HCT116 (cell line): ENCODE data around the gene SLC7A1. TPM values are rescaled to one million over a fixed set of nuclear protein-coding genes. Genes with fewer than 3 reads are reported as not detected.

ENCODE experiments used
- ATAC-seq: fragments of 200-7000 bp; cut with Tn5 transposase; 2 replicates; pipeline ENCODE4 v1.9.1; 2020; ENCODE audit warnings: mild to moderate bottlenecking, moderate library complexity
- BruUV-seq: library from RNA; stranded (reverse); fragments of 400-500 nt; replicated peaks from 2 replicates; lab custom pipeline; 2021; lab: Mats Ljungman, UMichigan
- CTCF ChIA-PET: fragments of 300-600 bp; sonication (Branson Sonifier 250); formaldehyde crosslinking; loops from one replicate; lab custom pipeline; 2021; ENCODE audit warnings: antibody characterized with exemption; lab: Charles Lee
- POLR2A ChIA-PET: fragments of 300-600, 350-600 bp; sonication (Branson Sonifier 250); formaldehyde crosslinking; loops from one replicate; lab custom pipeline; 2021; ENCODE audit warnings: antibody characterized with exemption; lab: Charles Lee
- RAD21 ChIA-PET, 2 experiments: fragments of 300-600 bp; sonication (Branson Sonifier 250); formaldehyde crosslinking; loops; one replicate each; lab custom pipeline; 2023; ENCODE audit warnings: low total read pairs in 2 of 2; ENCODE audit not compliant: uncharacterized antibody in 2 of 2, unreplicated experiment in 2 of 2, low non-redundant PET in 1 of 2; lab: Charles Lee
- DNase-seq: peaks from one replicate; pipeline ENCODE4 v3.0.0-alpha.2; 2010; ENCODE audit warnings: low read depth, low spot score
- H2AFZ ChIP-seq: fragments of 200-600 bp; shearing (Covaris generic), sonication (generic); 2 replicates; pipeline ENCODE4 v1.6.1; 2017; ENCODE audit warnings: low read depth, mixed run types, mixed read lengths, antibody characterized with exemption, low read length; ENCODE audit not compliant: poor library complexity, severe bottlenecking
- H3K27ac ChIP-seq: 2 replicates; pipeline ENCODE4 v1.5.1; 2012; ENCODE audit warnings: low read depth, low read length
- H3K27me3 ChIP-seq: fragments of 200-600 bp; sonication (generic); 2 replicates; pipeline ENCODE4 v1.6.1; 2016; ENCODE audit warnings: mixed run types, low read length, mixed read lengths; ENCODE audit not compliant: insufficient read depth
- H3K36me3 ChIP-seq, 2 experiments: fragments of 200-500 bp in 1 of 2; fragments of 200-600 bp in 1 of 2; sonication (Bioruptor generic) in 1 of 2; sonication (generic) in 1 of 2; 2 replicates each; pipeline versions ENCODE4 v1.5.1 to v1.6.1; 2014 to 2016; ENCODE audit warnings: low read length in 2 of 2, inconsistent platforms in 1 of 2, mixed read lengths in 1 of 2, mixed run types in 1 of 2; ENCODE audit not compliant: insufficient read depth in 2 of 2, control insufficient read depth in 1 of 2
- H3K4me1 ChIP-seq, 2 experiments: fragments of 200-600 bp in 1 of 2; sonication (generic) in 1 of 2; 2 replicates each; pipeline versions ENCODE4 v1.5.1 to v1.6.1; 2012 to 2017; ENCODE audit warnings: low read length in 2 of 2, inconsistent platforms in 1 of 2, mild to moderate bottlenecking in 1 of 2, mixed read lengths in 1 of 2, mixed run types in 1 of 2, moderate library complexity in 1 of 2; ENCODE audit not compliant: insufficient read depth in 2 of 2, control insufficient read depth in 1 of 2
- H3K4me2 ChIP-seq: fragments of 200-600 bp; sonication (generic); 2 replicates; pipeline ENCODE4 v1.6.1; 2017; ENCODE audit warnings: mixed run types, low read length, mixed read lengths
- H3K4me3 ChIP-seq, 2 experiments: fragments of 200-600 bp in 1 of 2; sonication (generic) in 1 of 2; replicated peaks in 1 of 2; 2 replicates each; pipeline ENCODE4 v1.5.1; 2011 to 2016; ENCODE audit warnings: low read length in 2 of 2, control low read depth in 1 of 2, low read depth in 1 of 2, mild to moderate bottlenecking in 1 of 2, mixed read lengths in 1 of 2, mixed run types in 1 of 2
- H3K79me2 ChIP-seq: fragments of 200-600 bp; sonication (generic); 2 replicates; pipeline ENCODE4 v1.6.1; 2017; ENCODE audit warnings: mild to moderate bottlenecking, mixed run types, low read length, moderate library complexity, mixed read lengths; ENCODE audit not compliant: insufficient read depth
- H3K9ac ChIP-seq: fragments of 200-600 bp; sonication (generic); 2 replicates; pipeline ENCODE4 v1.6.1; 2016; ENCODE audit warnings: low read length, mixed read lengths
- H3K9me2 ChIP-seq: fragments of 200-600 bp; sonication (generic), shearing (Covaris generic); 2 replicates; pipeline ENCODE4 v1.6.1; 2017; ENCODE audit warnings: mixed run types, mild to moderate bottlenecking, moderate library complexity; ENCODE audit not compliant: insufficient read depth
- H3K9me3 ChIP-seq, 2 experiments: fragments of 200-500 bp in 1 of 2; fragments of 200-600 bp in 1 of 2; sonication (Bioruptor generic) in 1 of 2; sonication (generic) in 1 of 2; 2 replicates each; pipeline ENCODE4 v1.6.1; 2014 to 2017; ENCODE audit warnings: low read length in 2 of 2, mixed read lengths in 2 of 2, inconsistent platforms in 1 of 2, low read depth in 1 of 2, mild to moderate bottlenecking in 1 of 2, mixed run types in 1 of 2, moderate library complexity in 1 of 2; ENCODE audit not compliant: control insufficient read depth in 1 of 2, insufficient read depth in 1 of 2
- H4K20me1 ChIP-seq: fragments of 200-600 bp; sonication (generic), shearing (Covaris generic); 2 replicates; pipeline ENCODE4 v1.6.1; 2017; ENCODE audit warnings: mixed run types, mild to moderate bottlenecking, moderate library complexity; ENCODE audit not compliant: insufficient read depth
- ATF3 ChIP-seq: IDR thresholded peaks from 2 replicates; pipeline ENCODE4 v1.6.1; 2012
- EGR1 ChIP-seq: IDR thresholded peaks from 2 replicates; pipeline ENCODE4 v1.6.1; 2012; ENCODE audit warnings: low read depth
- ELF1 ChIP-seq: IDR thresholded peaks from 2 replicates; pipeline ENCODE4 v1.6.1; 2012; ENCODE audit warnings: low read depth, borderline replicate concordance
- JUND ChIP-seq: IDR thresholded peaks from 2 replicates; pipeline ENCODE4 v1.6.1; 2012
- POLR2A ChIP-seq: IDR thresholded peaks from 2 replicates; pipeline ENCODE4 v1.7.0; 2011; ENCODE audit warnings: borderline replicate concordance; ENCODE audit not compliant: insufficient read depth, insufficient read length; ENCODE audit errors: extremely low read depth
- POLR2AphosphoS5 ChIP-seq: IDR thresholded peaks from 2 replicates; pipeline ENCODE4 v1.6.1; 2011; ENCODE audit warnings: mild to moderate bottlenecking, low read depth, low read length, moderate library complexity
- SIN3A ChIP-seq: IDR thresholded peaks from 2 replicates; pipeline ENCODE4 v1.6.1; 2012; ENCODE audit warnings: low read depth
- SP1 ChIP-seq: IDR thresholded peaks from 2 replicates; pipeline ENCODE4 v1.6.1; 2012; ENCODE audit warnings: low read depth
- TCF7L2 ChIP-seq: IDR thresholded peaks from 2 replicates; pipeline ENCODE4 v1.7.0; 2011; ENCODE audit warnings: borderline replicate concordance, inconsistent platforms; ENCODE audit not compliant: insufficient read depth, insufficient read length; ENCODE audit errors: extremely low read depth
- YY1 ChIP-seq: IDR thresholded peaks from 2 replicates; pipeline ENCODE4 v1.6.1; 2011; ENCODE audit warnings: low read length, low read depth, moderate library complexity, mild to moderate bottlenecking; ENCODE audit not compliant: insufficient replicate concordance; ENCODE audit errors: extremely low read depth
- ZNF274 ChIP-seq: fragments of 200-500 bp; sonication (Bioruptor generic); IDR thresholded peaks from 2 replicates; pipeline ENCODE4 v1.6.1; 2014; ENCODE audit warnings: mild to moderate bottlenecking, low read depth, low read length, inconsistent platforms
- intact Hi-C: fragments of 100-400 bp; cut with micrococcal nuclease; formaldehyde crosslinking; loops from 2 replicates; pipeline ENCODE4 v1.10.0; 2022
- total RNA-seq: library from RNA; stranded (reverse); gene quantifications from one replicate; pipeline ENCODE4 v1.2.1, GENCODE V29; 2021; ENCODE audit not compliant: unreplicated experiment
- TF ChIP-seq, protein P1 (sequence below): IDR thresholded peaks from 2 replicates; pipeline ENCODE4 v1.6.1; 2012

SLC7A1 gene
- total RNA-seq, 1 experiment from 2014 or later: 124 TPM

- Histone ChIP-seq H3K79me2 (no peaks in the 10 kb centered on the region), H3K27me3 (peaks cover 3% of the 10 kb centered on the region; the same call in 1 of the 2 replicates), H4K20me1 (no peaks in the 10 kb centered on the region), H2AFZ (no peak overlapping the region), H3K9ac (no peak overlapping the region), H3K4me3 (no peak overlapping the region), H3K9me3 (no peaks in the 10 kb centered on the region), H3K4me2 (no peak overlapping the region), H3K36me3 (no peaks in the 10 kb centered on the region), H3K4me1 (no peaks in the 10 kb centered on the region), H3K27ac (no peak overlapping the region), H3K9me2 (no peaks in the 10 kb centered on the region)
- ChIA-PET CTCF (interaction anchor here (0.9 kb wide), 1 partner anchor 9 kb away, joined by 3 read pairs; no protein-coding TSS in a partner anchor), POLR2A (no interaction called here), RAD21 (no interaction called here)
- no peak for ATAC-seq
- DNase-seq: no peak
- no TSS peak for BruUV-seq
- TF ChIP-seq, protein P1, sequence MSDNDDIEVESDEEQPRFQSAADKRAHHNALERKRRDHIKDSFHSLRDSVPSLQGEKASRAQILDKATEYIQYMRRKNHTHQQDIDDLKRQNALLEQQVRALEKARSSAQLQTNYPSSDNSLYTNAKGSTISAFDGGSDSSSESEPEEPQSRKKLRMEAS: no peak
- TF ChIP-seq EGR1 (no peak), POLR2AphosphoS5 (no peak)
- intact Hi-C loops: no loop called here
Measured at GRCh38 chr13:29499506-29500165, 95.9 kb downstream of the SLC7A1 start.

- POLR2A ChIA-PET: no interaction called here
Measured at GRCh38 chr13:29498426-29499040, 97.0 kb downstream of the SLC7A1 start.

More at GRCh38 chr13:29498426-29499040, 97.0 kb downstream of the SLC7A1 start:
- ChIA-PET RAD21 (no interaction called here), CTCF (interaction anchor here (2.4 kb wide), 1 partner anchor 10 kb away, joined by 18 read pairs; no protein-coding TSS in a partner anchor)
- no peaks in the 10 kb centered on the region for H3K4me1 ChIP-seq
- no TSS peak for BruUV-seq
- ATAC-seq: no peak
- intact Hi-C loops: no loop called here
- no peaks in the 10 kb centered on the region for H3K36me3 ChIP-seq
- DNase-seq: no peak
- no peaks in the 10 kb centered on the region for H3K9me3 ChIP-seq
- H3K27me3 ChIP-seq: peaks cover 9% of the 10 kb centered on the region; the same call in 1 of the 2 replicates
- H3K79me2 ChIP-seq: no peaks in the 10 kb centered on the region
- H3K9me2 ChIP-seq: no peaks in the 10 kb centered on the region
- H4K20me1 ChIP-seq: no peaks in the 10 kb centered on the region
- H3K4me3 ChIP-seq: no peak overlapping the region
- H3K4me2 ChIP-seq: no peak overlapping the region
- H2AFZ ChIP-seq: no peak overlapping the region
- no peak overlapping the region for H3K9ac ChIP-seq
- no peak overlapping the region for H3K27ac ChIP-seq
- no peak for TF ChIP-seq SP1
- TF ChIP-seq JUND: no peak
- no peak for TF ChIP-seq TCF7L2
- TF ChIP-seq SIN3A: no peak
- no peak for TF ChIP-seq POLR2AphosphoS5
- TF ChIP-seq ELF1: no peak
- no peak for TF ChIP-seq ZNF274
- no peak for TF ChIP-seq YY1
- no peak for TF ChIP-seq POLR2A
- TF ChIP-seq ATF3: no peak
